Cardiac septum (tissue), 1 donor: ENCODE results near the gene CYSLTR2. TPM values are rescaled to one million over a fixed set of nuclear protein-coding genes. Genes with fewer than 3 reads are reported as not detected.
"Not testable (repeated sequence)": the region's sequence is repeated elsewhere in the genome, so short reads cannot be mapped to it uniquely, and the experiment has no call there.

Experiments used
- DNase-seq: peaks from one replicate; pipeline ENCODE4 v3.0.0-alpha.2; 2020; ENCODE audit warnings: low spot score
- intact Hi-C: fragments of 100-400 bp; cut with DNase I; formaldehyde crosslinking; loops from one replicate; pipeline ENCODE4 v1.14.0; 2022
- total RNA-seq: library from RNA; stranded (reverse); fragmentation: NEBNext Ultra II Directional; extraction: Animal tissue kit (Norgen Biotek cat#: 25700); gene quantifications from one replicate; pipeline ENCODE4 v1.2.1, GENCODE V29; 2021
- donor health status: DM: no; HTN: no; CAD: no.

CYSLTR2 gene
- total RNA-seq, 1 donor from 2014 or later = 3.4 TPM

DNA sequence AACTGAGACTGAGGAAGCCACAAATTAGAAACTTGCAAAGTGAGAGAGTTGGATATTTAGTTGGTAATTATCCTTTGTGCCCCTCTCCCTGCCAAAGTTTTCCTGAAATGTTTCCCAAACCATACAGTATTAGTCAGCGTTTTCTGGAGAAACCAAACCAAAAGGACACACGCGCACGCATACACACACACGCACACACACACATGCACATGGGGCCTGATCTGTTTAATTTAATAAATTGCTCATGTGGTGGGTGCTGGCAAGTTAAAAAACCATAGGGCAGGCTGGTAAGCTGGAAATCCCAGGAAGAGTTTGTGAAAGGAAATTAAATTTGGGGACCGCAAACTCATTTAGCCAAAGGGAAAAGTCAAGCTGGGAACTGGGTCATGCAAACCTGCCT is 11.7 kb upstream of the CYSLTR2 start:
- intact Hi-C loops = no loop called here
- DNase-seq = no peak

DNA sequence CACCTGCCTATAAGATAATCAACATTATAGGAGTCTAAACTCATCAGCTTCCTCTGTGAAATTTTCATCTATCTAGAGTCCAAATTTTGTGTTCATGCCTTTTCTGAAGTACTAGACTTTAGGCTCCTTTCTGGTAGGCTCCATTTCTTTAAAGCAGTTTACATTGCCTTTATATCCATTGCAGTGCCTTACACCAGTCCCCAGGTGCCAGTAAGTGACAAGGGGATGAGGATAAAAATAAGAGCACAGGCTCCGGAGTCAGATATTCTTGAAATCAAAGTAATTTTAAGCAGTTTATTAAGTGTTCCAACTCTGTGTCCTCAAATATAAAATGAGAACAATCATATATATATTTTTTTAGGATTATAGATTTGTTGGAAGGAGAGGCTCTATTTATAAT is 10.6 kb upstream of the CYSLTR2 start:
- no peak for DNase-seq
- intact Hi-C loops = no loop called here

DNA sequence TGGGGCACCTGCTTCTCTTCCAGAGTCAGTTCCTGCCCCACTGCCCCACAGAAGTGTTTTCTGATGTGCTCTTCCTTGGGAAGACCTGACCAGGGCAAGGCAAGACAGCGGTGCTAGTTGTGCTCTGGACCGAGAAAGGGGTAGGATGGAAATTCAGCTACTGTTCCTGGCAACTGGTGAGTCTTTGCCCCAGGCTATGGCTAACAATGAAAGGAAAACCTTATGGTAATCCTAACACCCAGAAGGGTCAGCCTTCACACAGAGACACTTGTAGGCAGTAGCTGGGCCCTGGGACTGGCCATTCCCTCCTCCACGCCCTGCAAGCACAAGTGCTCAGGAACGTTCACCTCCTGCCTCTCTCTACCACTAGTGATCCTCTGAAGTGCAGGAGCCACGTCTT is 9.6 kb upstream of the CYSLTR2 start:
- intact Hi-C loops = no loop called here

DNA sequence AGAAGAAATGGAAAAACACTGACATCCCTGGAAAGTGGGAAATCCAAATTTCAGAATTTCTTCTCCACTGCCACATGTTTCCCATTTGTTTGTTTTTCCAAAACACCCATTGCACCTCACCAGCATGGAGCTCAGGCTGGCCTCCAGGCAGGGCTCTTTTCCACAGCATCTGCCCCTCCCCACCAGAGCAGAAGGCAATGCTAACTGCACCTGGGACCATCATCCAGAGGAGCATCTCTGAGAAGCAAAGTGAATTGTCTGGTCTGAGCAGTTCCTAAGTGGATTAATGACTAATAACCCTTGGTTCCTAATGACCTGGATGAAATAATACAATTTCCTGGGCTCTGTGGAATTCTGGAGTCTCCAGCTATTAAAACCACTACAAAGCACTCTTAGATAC is 8.8 kb upstream of the CYSLTR2 start:
- intact Hi-C loops = no loop called here
- DNase-seq = no peak

More for the DNA sequence above, 9.6 kb upstream of the CYSLTR2 start:
- no peak for DNase-seq

DNA sequence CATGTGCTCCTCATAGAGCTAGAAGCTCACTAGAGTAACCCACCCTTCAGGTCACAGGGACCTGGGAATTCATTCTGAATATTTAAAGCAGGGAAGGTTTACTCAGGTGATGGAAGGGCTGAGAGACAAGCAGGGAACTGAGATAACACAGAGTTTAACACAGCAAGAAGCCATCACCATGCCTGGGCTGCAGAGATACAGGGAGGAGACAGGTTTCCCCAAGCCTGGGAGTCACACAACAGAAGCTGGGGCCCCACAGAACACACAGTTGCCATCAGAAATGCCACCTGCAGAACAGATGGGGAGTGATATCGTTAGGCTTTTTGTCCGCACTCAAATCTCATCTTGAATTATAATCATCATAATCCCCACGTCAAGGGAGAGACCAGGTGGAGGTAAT is 7.9 kb upstream of the CYSLTR2 start:
- DNase-seq = no peak
- intact Hi-C loops = no loop called here

DNA sequence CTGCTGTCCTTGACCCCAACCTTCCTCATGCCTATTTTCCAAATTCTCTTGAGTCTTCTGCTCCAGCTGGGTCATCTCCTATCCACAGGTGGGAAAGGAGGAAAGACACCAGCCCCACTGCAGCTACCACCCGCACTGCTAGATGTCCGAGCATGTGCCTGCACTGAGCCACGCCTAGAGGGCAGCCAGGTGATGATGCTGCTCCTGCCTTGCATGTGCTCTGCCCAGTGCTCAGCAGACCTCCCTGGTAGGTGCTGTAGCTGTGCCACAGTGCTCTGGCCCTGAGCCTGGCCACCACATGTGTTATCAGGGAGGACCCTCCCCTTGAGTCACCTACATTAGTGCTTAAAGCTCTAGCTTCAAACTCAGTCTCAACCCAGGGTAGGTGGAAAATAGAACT is 6.9 kb upstream of the CYSLTR2 start:
- no peak for DNase-seq
- intact Hi-C loops = no loop called here

DNA sequence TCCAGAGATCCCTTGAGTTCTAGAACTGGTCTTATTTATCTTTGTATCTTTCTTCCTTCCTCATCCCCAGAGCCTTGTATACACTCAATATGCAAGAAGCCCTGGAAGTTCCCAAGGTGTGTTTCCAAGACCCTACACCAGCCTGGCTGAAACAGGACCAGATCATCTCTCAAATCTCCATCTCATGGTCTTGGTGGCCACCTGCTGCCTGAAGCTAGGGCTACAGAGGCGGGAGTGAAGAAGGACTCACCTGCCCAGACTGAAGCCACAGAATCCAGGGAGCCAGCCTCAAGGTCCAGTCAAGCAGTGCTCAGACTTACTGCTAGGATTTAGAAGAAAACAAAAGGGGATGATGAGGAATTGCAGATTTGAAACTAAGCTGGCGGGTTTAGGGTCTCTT is 6.1 kb upstream of the CYSLTR2 start:
- no peak for DNase-seq
- intact Hi-C loops = no loop called here

DNA sequence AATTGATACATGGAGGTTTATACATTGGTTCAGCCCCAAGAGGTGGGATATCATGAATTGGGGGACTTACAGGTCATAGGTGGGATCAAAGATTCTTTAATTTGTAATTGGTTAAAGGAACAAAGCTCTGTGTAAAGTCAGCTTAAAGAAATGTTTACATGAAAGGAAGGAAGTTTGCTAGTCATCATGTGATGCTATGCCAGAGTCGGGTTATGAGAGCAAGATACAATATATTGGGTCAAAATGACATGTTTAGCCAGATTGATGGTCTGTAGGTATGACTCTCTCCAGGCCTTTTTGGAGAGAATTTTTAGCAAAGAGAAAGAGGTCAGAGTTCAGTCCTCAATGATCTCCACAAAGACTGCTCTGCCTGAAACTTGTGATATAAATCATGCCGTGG is 5.3 kb upstream of the CYSLTR2 start:
- DNase-seq = no peak
- intact Hi-C loops = no loop called here

DNA sequence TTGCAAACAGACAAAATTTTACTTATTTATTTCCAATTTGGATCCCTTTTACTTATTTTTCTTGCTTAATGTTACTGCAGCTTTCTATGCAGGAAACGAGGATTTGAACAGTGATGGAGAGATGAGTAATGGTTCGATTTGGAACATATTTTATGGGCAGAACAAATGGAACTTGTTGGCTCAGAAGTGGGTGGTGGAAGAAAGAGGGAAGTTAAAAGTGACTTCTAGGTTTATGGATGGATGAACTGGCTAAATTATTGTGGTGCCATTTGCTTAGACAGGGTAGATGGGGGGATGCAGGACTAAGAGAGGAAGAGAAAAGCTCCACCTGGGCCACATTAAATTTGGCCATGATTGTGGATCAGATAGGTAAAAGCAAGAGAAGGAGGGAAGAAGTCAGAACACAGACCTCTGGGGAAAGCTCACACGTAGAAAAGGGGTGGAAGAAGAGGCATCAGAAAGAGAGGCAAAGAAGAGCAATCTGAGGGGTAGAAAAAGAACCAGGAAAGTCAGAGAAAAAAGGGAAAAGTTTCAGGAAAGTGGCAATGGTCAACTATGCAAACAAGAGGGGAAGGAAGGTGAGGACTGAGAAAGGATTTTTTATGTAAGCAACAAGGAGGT is 768 bp upstream of the CYSLTR2 start:
- intact Hi-C loops = no loop called here
- no peak for DNase-seq

DNA sequence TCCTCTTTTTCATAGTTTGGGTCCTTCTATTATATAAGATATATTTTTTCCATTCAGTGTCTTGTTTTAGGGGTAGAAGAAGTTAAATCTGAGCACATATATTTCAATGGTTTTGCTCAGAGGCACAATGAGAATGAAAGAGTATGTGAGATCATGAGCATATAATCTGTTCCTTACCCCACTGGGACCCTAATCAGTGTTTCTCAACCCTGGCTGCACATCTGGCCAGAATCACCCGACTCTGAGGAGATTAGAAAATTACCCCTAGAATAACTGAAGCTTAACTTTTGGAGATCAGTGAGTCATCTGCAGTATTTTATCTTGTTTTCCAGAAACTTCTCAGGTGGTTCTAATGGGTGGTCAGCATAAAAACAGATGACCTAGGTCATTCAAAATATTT is 782 bp downstream of the CYSLTR2 start:
- intact Hi-C loops = no loop called here

DNA sequence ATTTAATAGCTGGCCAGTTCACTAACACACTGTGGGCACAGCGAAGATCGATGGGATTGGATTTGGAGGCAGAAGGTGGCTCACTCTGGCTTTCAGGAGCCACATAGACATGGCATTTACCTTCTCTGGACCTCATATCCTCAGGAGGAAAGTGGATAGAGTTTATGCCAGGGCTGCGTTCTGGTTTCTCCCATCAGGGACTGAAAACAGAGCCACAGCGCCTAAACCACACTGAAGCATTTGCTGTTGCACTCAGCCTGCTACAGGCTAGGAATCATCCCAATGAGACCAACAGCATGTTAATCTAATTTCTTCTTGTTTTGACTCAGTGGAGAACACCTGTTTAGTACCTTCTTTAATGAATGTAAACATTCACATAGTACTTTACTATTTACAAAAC is 1.6 kb downstream of the CYSLTR2 start:
- no peak for DNase-seq
- intact Hi-C loops = no loop called here

More for the DNA sequence above, 782 bp downstream of the CYSLTR2 start:
- no peak for DNase-seq

DNA sequence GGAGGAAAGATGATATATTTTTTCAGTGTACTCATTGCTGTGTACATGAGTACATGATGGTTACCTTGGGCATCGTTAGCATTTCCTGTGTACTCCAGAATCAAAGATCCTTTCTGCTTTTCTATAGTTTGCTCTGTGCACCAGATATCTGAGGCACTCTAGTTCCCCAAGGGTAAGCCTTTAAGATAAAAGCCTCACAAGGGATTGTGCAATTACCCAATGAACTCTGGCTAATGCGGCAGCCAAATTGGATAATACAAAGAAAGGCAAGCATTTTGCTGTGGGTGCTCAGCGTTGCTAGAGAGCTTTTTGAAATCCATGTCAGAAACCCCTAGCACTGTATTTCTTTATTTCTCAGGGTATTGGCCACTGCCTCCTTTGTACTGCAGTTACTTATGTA is 2.9 kb downstream of the CYSLTR2 start:
- DNase-seq = no peak
- intact Hi-C loops = no loop called here

DNA sequence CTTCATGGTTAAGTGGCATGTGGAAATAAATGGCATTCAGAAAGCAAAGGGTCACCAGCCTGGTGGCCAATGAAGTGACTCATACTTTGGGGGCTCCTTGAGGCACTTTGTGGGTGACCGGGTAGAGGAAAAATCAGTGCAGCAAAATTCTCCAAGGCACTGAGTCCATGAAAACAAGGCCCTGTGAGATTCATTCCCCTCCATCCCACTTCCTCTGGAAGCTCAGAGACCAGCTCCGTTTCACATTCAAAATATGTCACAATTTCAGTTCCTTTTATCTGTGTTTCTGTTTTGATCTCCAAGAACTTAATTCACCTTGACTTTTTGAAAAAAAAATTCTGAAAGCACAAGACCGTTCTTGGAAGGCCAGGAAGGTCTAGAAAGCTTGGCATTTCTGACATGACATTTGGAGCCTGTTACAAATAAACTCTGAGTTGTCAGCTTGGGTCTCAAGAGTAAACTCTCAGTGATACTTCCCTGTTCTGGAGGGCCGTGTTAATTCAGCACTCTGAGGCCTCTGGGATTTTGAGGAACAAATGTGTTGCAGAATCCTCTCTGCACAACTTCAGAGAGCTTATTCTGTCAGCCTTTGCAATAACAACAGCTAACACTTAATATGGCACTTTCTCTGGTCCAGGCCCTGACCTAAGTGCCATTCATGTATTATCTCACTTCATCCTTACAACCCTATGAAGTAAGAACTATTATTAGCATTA is 6.8 kb downstream of the CYSLTR2 start:
- no peak for DNase-seq
- intact Hi-C loops = no loop called here

DNA sequence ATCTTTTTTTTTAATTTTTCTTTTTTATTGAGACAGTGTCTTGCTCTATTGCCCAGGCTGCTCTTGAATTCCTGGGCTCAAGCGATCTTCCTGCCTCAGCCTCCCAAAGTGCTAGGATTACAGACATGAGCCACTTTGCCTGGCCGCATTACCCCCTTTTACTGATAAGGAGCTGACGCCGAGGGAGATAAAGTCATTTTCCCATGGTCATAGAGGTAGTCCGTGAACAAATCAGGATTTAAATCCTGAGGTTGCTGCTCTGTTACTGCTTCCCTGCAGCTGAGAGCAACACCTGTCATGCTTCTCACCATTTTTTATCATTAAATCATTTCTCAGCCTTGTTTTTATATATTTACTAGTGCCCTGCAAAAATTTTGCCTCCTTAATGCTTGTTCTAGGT is 7.4 kb downstream of the CYSLTR2 start:
- no peak for DNase-seq
- intact Hi-C loops = no loop called here

DNA sequence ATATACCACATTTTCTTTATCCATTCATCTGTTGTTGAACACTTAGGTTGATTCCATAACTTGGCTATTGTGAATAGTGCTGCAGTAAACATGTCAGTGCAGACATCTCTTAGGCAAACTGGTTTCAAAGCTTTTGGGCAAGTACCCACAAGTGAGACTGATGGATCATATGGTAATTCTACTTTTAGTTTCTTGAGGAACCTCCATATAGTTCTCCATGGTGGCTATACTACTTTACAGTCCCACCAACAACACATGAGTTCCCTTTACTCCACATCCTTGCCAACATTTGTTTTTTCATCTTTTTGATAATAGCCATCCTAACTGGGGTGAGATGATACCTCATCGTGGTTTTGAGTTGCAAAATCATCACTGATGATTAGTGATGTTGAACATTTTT is 8.5 kb downstream of the CYSLTR2 start:
- DNase-seq = no peak
- intact Hi-C loops = no loop called here

DNA sequence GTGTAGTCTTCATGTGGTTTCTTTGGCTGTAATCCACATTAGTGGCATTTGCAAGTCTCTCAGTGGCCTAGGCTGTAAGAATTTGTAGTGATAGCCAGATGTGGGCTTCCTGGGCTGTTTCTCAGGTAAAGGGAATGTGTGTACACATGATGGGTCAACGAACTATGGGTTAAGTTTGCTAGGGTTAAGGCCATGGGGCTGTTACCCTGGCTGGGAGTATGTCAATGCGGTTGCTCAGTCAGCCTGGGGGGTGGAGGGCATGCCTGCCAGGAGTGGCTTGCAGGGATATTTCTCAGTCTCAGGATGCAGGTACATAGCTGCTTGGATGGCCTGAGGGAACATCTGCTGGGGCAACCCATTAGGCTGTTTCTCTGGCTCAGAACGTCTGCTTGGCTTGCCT is 13.4 kb downstream of the CYSLTR2 start:
- intact Hi-C loops = no loop called here
- DNase-seq = no peak

DNA sequence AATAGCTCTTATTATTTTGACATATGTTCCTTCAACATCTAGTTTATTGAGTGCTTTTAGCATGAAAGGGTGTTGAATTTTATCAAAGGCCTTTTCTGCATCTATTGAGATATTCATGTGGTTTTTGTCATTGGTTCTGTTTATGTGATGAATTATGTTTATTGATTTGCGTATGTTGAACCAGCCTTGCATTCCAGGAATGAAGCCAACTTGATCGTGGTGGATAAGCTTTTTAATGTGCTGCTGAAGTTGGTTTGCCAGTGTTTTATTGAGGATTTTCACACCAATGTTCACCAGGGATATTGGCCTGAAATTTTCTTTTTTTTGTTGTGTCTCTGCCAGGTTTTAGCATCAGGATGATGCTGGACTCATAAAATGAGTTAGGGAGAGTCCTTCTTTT is 17.7 kb downstream of the CYSLTR2 start:
- DNase-seq = not testable (repeated sequence)

DNA sequence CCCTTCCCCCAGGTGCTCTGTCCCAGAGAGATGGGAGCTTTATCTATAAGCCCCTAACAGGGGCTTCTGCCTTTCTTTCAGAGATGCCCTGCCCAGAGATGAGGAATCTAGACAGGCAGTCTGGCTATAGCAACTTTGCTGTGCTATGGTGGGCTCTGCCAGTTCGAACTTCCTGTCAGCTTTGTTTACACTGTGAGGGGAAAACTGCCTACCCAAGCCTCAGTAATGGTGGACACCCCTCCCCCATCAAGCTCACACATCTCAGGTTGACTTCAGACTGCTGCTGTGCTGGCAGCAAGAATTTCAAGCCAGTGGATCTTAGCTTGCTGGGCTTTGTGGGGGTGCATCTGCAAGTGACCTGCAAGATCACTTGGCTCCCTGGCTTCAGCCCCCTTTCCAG is 21.5 kb downstream of the CYSLTR2 start:
- intact Hi-C loops = no loop called here
- DNase-seq = no peak

More for the DNA sequence above, 17.7 kb downstream of the CYSLTR2 start:
- intact Hi-C loops = not testable (repeated sequence)

DNA sequence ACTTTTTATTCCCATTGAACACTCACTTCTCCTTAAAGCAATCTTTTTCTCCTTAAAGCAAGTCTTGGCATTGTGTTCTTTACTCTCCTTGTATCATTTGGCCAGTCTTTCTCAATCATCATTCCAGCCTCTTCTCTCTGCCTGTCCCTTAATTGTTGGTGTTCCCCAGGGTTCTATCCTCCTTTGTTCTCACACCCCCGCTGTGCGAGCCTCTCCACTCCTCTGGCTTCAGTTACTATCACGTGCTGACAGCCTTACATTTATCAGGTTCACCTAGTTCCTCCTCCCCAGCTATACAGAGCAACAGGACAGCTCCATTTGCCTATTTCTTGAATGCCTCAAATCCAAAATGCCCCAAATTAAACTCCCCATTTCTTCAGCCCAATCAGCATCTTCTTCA is 24.6 kb downstream of the CYSLTR2 start:
- DNase-seq = no peak
- intact Hi-C loops = no loop called here

DNA sequence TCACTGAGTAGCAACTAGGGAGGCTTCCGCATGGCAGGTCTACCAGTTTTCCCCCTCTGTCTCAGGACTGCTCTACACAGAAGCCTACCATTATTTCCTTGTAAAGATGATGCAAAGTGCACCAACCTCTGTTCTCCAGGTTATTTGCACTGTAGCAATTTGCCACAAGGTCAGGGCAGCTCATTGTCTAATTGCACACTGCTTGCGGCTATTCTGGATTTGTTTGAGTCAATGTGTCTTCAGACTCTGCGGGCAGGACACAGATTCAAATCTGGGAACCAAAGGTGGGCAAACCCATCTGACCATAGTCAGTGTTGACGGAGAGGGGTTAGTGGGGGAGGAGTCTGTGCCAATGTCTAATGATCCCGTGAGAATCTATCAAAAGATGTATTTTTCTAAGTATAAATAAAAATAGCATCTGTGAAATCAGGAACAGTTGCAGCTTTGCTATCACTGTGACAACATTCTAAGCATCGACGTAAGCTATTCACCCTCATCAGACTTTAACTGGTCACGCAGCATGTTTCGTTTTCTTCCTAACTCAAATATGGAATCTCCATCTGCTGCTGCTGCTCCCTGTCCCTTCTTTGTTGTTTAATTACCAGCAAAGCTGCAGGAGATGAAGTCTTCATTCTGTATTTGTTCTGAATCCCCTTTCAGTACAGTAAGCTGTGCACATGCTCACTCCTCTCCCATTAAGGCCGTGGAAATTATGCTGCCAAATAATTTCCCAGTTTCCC is 26.4 kb downstream of the CYSLTR2 start:
- no peak for DNase-seq
- intact Hi-C loops = no loop called here
